Rectal smooth muscle tissue (tissue), 1 donor: ENCODE results near the gene LY6G5C.
A peak's percentile ranks its signal among the peaks of the same experiment; 100 is the strongest.

Experiments used
- H3K27ac ChIP-seq: one replicate; pipeline ENCODE4 v1.7.0; 2013; ENCODE audit warnings: low read depth, low read length, inconsistent platforms
- H3K27me3 ChIP-seq: one replicate; pipeline ENCODE4 v1.7.0; 2013; ENCODE audit warnings: low read length; ENCODE audit not compliant: control insufficient read depth, insufficient read depth
- H3K36me3 ChIP-seq: one replicate; pipeline ENCODE4 v1.7.0; 2013; ENCODE audit warnings: low read length; ENCODE audit not compliant: control insufficient read depth, insufficient read depth
- H3K4me1 ChIP-seq: one replicate; pipeline ENCODE4 v1.7.0; 2013; ENCODE audit warnings: low read length; ENCODE audit not compliant: control insufficient read depth, insufficient read depth
- H3K4me3 ChIP-seq: one replicate; pipeline ENCODE4 v1.7.0; 2013; ENCODE audit warnings: low read length
- H3K9ac ChIP-seq: one replicate; pipeline ENCODE4 v1.7.0; 2013; ENCODE audit warnings: low read length

LY6G5C gene

GRCh38 chr6:31722173-31722572 lies 41.3 kb upstream of the LY6G5C start:
- Histone ChIP-seq H3K27me3 (no peaks in the 10 kb centered on the region), H3K9ac (no peak overlapping the region), H3K4me3 (no peak overlapping the region), H3K36me3 (peaks cover 16% of the 10 kb centered on the region), H3K4me1 (no peaks in the 10 kb centered on the region), H3K27ac (no peak overlapping the region)

GRCh38 chr6:31721351-31722020 lies 40.6 kb upstream of the LY6G5C start, which contains the start of gene LY6G6C:
Gene LY6G6C (minus strand): TSS chr6:31721746. CDS start chr6:31721679, 67 bp downstream.
- Histone ChIP-seq H3K4me1 (no peaks in the 10 kb centered on the region), H3K36me3 (peaks cover 10% of the 10 kb centered on the region), H3K4me3 (no peak within 1 kb of the TSS), H3K27ac (no peak within 1 kb of the TSS), H3K9ac (no peak within 1 kb of the TSS), H3K27me3 (no peaks in the 10 kb centered on the region)

- no peak overlapping the region for H3K27ac ChIP-seq
- H3K9ac ChIP-seq = no peak overlapping the region
- H3K4me1 ChIP-seq = no peaks in the 10 kb centered on the region
- no peaks in the 10 kb centered on the region for H3K27me3 ChIP-seq
- H3K4me3 ChIP-seq = no peak overlapping the region
- H3K36me3 ChIP-seq = no peaks in the 10 kb centered on the region
These were observed 39.4 kb upstream of the LY6G5C start for GRCh38 chr6:31720196-31720770.

- Histone ChIP-seq H3K4me1 (no peaks in the 10 kb centered on the region), H3K27ac (no peak overlapping the region), H3K4me3 (no peak overlapping the region), H3K27me3 (no peaks in the 10 kb centered on the region), H3K9ac (no peak overlapping the region), H3K36me3 (no peaks in the 10 kb centered on the region)
These were observed 38.1 kb upstream of the LY6G5C start for GRCh38 chr6:31719001-31719400.

- Histone ChIP-seq H3K4me3 (no peak overlapping the region), H3K9ac (no peak overlapping the region), H3K27ac (no peak overlapping the region), H3K4me1 (no peaks in the 10 kb centered on the region), H3K36me3 (no peaks in the 10 kb centered on the region), H3K27me3 (no peaks in the 10 kb centered on the region)
These were observed 37.4 kb upstream of the LY6G5C start for GRCh38 chr6:31718265-31718664.

GRCh38 chr6:31717499-31718222 lies 36.8 kb upstream of the LY6G5C start:
- Histone ChIP-seq H3K27ac (no peak overlapping the region), H3K9ac (no peak overlapping the region), H3K4me1 (no peaks in the 10 kb centered on the region), H3K27me3 (no peaks in the 10 kb centered on the region), H3K4me3 (no peak overlapping the region), H3K36me3 (no peaks in the 10 kb centered on the region)

GRCh38 chr6:31715022-31715958 lies 34.4 kb upstream of the LY6G5C start, which contains the start of gene LY6G6D:
Gene LY6G6D (plus strand): TSS chr6:31715348. CDS start chr6:31715356, 8 bp downstream.
- H3K4me3 ChIP-seq = no peak within 1 kb of the TSS
- no peaks in the 10 kb centered on the region for H3K4me1 ChIP-seq
- no peaks in the 10 kb centered on the region for H3K27me3 ChIP-seq
- H3K36me3 ChIP-seq = no peaks in the 10 kb centered on the region
- no peak within 1 kb of the TSS for H3K9ac ChIP-seq
- H3K27ac ChIP-seq = peak within 1 kb of the TSS; percentile 75

- Histone ChIP-seq H3K4me1 (no peaks in the 10 kb centered on the region), H3K36me3 (no peaks in the 10 kb centered on the region), H3K27ac (no peak overlapping the region), H3K4me3 (no peak overlapping the region), H3K9ac (no peak overlapping the region), H3K27me3 (no peaks in the 10 kb centered on the region)
These were observed 33.3 kb upstream of the LY6G5C start for GRCh38 chr6:31713991-31714684.

- Histone ChIP-seq H3K9ac (no peak overlapping the region), H3K36me3 (no peaks in the 10 kb centered on the region), H3K4me3 (no peak overlapping the region), H3K27ac (no peak overlapping the region), H3K27me3 (no peaks in the 10 kb centered on the region), H3K4me1 (no peaks in the 10 kb centered on the region)
These were observed 32.6 kb upstream of the LY6G5C start for GRCh38 chr6:31713465-31713864.

- Histone ChIP-seq H3K27ac (no peak overlapping the region), H3K27me3 (no peaks in the 10 kb centered on the region), H3K4me1 (no peaks in the 10 kb centered on the region), H3K4me3 (no peak overlapping the region), H3K9ac (no peak overlapping the region), H3K36me3 (no peaks in the 10 kb centered on the region)
These were observed 31.4 kb upstream of the LY6G5C start for GRCh38 chr6:31712296-31712695.

GRCh38 chr6:31711233-31711632 lies 30.4 kb upstream of the LY6G5C start:
- H3K9ac ChIP-seq = no peak overlapping the region
- H3K4me3 ChIP-seq = no peak overlapping the region
- no peaks in the 10 kb centered on the region for H3K27me3 ChIP-seq
- H3K4me1 ChIP-seq = no peaks in the 10 kb centered on the region
- no peak overlapping the region for H3K27ac ChIP-seq
- no peaks in the 10 kb centered on the region for H3K36me3 ChIP-seq
